Vagina (tissue), 2 donors: ENCODE results near the gene TJP2.

Experiments used
- POLR2A ChIP-seq, 2 donors: fragments of 450-650 bp; IDR thresholded peaks; one replicate each; pipeline ENCODE4 v1.6.1; 2017; ENCODE audit warnings: antibody characterized with exemption in 2 of 2, mild to moderate bottlenecking in 2 of 2, moderate library complexity in 2 of 2
- TF ChIP-seq, protein P1 (sequence below), 3 experiments: fragments of 450-650 bp in 2 of 3; fragments of 200-600 bp in 1 of 3; sonication (generic) in 1 of 3; IDR thresholded peaks; one replicate each; pipeline ENCODE4 v1.5.1; 2017 to 2019; ENCODE audit warnings: antibody characterized with exemption in 3 of 3, mild to moderate bottlenecking in 2 of 3, moderate library complexity in 2 of 3

DNA sequence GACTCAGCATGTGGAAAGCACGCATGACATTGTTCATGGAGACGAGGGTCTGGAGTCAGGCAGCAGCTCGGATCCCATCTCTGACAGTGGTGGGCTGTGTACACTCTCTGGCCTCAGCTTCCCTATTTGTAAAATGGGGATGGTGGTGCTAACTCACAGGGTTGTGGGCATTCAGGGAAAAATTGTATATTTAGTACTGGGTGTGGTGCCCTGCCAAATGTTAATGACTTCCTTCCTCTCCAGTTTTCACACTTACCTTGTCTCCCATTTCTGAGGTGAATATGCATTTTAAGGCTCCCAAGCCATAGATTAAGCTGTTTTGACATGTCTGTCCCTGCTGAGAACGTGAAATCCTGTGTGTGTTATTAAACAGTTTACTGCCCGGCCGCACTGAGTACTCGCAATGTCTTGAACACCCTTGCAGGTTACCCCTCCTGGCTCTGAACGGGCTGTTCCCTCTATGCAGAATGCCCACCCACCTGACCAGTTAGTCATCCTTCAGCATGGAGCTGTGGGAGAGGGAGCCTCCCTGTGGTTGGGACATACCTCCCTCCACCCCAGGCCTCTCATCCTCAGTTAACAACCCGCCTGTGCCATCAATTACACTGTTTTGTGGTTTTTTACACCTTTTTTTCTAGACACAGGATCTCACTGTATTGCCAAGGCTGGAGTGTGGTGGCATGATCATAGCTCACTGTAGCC lies 25.8 kb downstream of the TJP2 start:
- TF ChIP-seq, protein P1, sequence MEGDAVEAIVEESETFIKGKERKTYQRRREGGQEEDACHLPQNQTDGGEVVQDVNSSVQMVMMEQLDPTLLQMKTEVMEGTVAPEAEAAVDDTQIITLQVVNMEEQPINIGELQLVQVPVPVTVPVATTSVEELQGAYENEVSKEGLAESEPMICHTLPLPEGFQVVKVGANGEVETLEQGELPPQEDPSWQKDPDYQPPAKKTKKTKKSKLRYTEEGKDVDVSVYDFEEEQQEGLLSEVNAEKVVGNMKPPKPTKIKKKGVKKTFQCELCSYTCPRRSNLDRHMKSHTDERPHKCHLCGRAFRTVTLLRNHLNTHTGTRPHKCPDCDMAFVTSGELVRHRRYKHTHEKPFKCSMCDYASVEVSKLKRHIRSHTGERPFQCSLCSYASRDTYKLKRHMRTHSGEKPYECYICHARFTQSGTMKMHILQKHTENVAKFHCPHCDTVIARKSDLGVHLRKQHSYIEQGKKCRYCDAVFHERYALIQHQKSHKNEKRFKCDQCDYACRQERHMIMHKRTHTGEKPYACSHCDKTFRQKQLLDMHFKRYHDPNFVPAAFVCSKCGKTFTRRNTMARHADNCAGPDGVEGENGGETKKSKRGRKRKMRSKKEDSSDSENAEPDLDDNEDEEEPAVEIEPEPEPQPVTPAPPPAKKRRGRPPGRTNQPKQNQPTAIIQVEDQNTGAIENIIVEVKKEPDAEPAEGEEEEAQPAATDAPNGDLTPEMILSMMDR (IDR thresholded peaks at IDR 0.05), result no peak
- no peak for TF ChIP-seq POLR2A (IDR thresholded peaks at IDR 0.05)
